ENCODE data around the gene CREB3.

The CREB3 gene

DNA sequence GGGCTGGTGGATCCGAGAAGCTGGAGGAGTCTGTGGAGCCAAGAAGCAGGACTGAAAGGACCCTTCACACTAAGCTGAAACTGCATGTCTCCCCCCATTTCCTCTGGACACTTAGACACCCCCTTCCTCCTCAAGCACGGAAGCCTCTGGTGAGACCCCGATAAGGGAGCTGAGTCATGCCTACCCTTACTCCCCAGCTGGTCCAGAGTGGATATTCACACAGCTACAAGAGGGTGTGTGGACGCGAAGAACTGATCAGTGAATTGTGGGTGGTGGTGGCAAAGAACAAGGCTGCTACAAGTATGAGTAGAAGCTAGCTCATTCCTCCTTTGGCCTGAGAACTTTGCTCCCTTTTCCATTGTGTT lies 4.8 kb upstream of the CREB3 start:
- no peak for DNase-seq (ENCODE audit: low spot score)

DNA sequence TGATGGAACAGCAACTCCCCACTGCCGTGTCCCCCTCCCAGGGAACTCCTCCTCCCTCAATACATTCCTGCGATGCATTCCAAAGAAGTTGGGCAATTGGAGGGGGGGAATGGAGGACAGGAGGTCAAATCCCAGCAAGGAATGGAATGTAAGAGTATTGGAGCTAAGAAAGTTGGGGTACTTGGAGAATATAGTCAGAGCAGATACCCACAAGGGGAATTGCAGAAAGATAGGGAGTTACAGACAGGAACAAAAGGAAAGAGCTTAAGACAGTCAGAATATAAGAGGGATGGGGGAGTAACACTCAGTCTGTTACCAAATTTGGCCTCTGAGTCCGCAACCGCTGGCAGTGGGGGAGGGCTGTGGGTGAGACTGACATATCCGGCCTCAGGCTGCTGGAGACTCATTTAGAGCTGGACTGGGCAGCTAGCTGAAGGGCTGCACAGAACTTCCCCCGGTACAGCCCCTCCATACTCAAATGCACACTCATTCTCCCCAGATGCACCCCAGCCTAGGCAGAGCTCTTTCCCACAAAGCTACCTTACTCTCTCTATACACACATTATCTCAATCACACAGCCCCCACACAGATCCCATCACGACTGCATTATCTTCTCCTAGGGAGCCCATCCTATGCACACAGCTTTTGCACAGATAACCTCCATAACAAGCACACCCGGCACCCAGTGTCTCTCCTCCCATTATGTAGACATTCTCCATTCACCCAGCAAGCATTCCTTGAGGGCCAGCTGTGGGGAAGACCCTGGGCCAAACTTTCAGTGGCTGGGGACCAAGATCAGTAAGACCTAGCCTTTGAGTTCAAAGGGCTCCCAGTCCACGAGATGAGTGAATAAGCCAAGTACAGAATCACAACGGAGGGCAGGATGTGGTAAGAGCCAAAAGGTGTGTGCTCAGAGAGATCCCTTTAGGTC lies 4.2 kb upstream of the CREB3 start:
- peak; percentile 78 for DNase-seq (ENCODE audit: low spot score)

DNA sequence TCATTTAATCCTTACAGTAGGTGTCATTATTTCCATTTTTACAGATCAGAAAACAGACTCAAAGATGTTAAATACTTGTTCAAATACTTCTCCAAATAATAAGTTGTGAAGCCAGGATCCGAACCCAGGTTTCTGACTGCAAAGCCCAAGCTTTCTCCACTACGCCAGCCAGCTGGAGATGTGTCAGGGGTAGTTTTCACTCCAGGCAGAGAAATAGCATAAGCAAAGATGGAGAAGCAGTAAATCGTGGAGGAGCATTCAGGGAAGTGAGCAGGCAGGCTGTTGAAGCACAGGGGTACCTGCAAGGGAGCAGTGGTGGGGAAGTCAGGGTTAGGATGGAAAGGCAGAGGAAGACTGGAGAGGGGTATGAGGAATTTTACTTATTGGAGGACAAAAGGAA lies 3.4 kb upstream of the CREB3 start:
- no peak for DNase-seq (ENCODE audit: low spot score)

DNA sequence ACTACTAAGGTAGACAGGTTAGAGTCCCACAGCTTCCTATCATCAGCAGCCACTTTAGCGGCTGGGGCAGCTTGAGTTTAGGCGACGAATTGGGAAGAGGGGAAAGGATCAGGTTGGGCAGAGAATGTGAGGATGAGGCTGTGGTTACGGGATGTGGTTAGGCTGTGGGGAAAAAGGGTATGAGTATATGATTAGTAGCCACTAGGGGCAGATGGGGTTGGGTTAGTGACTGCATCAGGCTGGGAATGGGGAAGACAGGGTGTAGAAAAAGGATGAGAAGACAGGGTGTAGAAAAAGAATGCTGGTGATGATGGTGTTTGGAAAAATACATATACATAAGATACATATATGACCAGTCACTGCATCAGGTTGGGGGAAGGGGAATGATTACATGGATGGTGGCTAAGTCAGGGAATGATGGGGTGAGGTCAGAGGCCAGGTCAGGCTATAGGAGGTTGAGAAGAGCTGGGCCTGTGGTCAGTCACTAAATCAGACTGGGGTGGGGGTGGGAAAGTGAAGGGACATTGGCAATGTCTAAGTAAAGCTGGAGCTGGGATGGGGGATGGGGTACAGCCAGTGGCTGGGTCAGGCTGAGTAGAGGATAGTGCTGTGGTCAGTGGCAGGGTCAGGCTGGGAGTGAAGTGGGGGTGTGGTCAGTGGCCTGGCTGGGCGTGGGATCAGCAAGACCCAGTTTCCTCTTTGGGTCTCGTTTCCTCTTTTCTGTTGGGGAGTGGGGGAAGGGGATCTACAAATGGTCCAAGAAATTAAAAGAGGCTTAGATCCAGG lies 2.6 kb upstream of the CREB3 start:
- DNase-seq (ENCODE audit: low spot score), result peak; percentile 54

DNA sequence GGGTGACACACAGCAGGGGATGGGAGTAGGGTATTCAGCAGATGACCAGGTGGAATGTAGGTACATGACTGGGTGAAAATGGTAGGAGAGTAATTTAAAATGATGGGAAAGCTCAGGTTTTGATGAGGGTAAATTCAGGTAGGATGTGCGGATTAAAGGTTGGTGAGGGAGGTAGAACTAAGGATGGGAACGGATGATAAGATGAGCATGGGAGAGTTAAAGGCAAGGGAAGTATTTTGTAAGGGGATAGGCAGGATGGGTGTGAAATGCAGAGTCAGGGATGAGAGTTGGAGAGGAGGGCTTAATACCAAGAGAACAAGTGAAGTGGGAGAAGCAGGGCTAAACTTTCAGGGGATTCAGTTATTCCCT lies 2.0 kb upstream of the CREB3 start:
- no peak for DNase-seq (ENCODE audit: low spot score)

DNA sequence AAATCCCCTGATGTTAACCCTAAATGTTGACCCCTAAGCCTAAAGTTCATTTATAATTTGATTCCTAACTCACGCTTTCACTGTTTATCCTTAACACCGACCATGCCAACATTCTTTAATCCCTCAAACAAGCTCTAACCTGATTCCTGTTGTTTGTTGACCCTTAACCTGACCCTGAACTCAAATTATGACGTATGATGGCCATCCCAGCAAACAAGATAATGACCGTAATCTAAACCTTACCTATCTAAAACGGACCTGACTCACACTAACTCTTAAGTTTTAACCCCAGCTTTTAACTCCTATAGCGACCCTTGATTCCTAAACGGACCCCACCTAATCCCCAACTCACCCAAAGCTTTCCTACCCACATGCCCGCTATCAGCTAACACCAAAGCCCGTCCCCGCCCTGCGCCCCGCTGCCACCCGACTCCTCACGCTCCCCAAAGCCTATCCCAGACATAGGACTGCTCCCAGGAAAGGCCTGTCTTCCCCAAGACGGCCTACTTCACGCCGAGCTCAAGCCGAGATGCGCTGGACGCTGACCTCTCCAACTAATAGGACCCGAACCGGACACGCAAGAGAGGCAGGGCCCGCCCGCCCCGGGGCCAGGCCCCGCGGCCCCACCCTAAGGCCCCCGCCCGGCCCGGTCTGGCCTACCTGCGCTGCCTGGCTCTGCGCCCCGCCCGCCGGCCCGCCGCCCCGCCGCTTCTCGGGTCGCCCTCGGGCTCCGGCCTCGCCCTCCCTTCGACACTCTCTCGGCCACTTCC lies 866 bp upstream of the CREB3 start:
- DNase-seq (ENCODE audit: low spot score), result no peak

DNA sequence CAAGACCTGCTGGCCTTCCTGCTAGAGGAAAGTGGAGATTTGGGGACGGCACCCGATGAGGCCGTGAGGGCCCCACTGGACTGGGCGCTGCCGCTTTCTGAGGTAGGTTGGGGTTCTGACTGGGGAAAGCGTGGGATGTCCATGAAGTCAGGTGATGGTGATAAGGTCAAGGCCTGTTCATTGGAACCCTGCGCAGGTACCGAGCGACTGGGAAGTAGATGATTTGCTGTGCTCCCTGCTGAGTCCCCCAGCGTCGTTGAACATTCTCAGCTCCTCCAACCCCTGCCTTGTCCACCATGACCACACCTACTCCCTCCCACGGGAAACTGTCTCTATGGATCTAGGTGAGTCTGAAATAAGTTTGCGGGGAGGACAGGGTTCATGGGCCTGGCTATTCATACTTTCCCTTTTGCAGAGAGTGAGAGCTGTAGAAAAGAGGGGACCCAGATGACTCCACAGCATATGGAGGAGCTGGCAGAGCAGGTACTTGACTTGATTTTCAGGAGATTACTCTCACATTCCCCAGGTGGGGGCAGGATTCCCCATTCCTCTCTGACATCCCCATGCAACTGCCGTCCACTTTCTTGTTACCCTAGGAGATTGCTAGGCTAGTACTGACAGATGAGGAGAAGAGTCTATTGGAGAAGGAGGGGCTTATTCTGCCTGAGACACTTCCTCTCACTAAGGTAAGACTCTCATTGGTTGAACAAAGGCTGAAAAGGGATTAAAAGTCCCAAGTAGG lies 505 bp downstream of the CREB3 start:
- DNase-seq (ENCODE audit: low spot score), result peak; percentile 61

DNA sequence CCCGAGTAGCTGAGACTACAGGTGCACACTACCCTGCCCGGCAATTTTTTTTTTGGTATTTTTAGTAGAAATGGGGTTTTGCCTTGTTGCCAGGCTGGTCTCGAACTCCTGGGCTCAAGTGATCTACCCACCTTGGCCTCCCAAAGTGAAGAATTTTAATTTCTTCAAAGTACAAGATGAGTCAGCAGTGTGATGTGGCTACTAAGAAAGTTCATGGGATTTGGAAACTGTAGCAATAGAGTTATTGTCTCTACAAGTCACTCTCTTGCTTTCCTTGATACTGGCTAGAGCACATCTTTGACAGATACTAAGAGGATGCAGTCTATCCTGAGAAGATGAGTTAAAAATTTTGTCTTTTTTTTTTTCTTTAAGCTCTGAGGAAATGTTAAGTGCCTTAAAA lies 1.6 kb downstream of the CREB3 start:
- DNase-seq (ENCODE audit: low spot score), result no peak

DNA sequence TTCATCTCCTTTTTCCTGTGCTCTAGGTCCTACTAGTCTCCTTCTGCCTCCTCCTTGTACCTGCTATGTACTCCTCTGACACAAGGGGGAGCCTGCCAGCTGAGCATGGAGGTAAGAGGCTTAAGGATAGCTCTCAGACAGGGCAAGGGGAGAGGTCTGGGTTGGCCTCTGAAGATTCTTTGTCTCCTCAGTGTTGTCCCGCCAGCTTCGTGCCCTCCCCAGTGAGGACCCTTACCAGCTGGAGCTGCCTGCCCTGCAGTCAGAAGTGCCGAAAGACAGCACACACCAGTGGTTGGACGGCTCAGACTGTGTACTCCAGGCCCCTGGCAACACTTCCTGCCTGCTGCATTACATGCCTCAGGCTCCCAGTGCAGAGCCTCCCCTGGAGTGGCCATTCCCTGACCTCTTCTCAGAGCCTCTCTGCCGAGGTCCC lies 3.8 kb downstream of the CREB3 start:
- peak; percentile 80 for DNase-seq (ENCODE audit: low spot score)

DNA sequence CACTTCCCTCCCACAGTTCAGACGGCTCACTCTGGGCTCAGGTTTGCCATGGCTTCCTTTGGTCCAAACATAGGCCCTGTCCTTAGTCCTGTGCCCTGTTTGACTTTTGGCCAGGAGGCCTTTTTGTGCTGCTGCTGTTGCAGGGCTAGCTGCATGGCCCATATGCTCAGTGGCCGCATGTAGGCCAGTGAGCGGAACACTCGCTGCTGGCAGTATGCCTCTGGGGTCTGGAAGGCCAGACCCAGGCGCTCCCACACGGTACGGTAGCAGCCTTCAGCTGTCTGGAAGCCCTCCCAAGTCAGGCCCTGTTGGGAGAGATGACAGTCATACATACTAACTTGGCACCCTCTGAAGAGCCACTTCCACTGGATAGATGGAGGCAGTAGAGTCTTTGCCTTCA lies 4.7 kb downstream of the CREB3 start:
- DNase-seq (ENCODE audit: low spot score), result no peak

DNA sequence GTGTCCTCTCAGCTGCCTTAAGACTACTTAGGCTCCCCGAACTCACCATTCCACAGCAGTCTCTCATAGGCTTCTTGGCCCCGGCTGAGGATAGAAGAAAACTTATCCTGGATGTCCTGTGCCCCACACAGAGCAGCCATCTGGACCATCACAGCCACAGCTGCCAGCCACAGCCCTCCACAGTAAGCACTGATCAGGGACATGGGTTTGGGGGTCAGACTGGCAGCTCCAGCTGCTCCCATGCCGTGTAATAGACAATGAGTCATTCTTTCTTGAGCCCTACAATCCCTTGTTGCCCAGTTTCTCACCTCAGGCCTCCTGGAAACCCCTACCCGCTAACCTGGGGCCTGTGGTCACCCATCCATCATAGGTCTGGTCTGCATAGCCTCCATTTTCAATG lies 5.7 kb downstream of the CREB3 start:
- no peak for DNase-seq (ENCODE audit: low spot score)

DNA sequence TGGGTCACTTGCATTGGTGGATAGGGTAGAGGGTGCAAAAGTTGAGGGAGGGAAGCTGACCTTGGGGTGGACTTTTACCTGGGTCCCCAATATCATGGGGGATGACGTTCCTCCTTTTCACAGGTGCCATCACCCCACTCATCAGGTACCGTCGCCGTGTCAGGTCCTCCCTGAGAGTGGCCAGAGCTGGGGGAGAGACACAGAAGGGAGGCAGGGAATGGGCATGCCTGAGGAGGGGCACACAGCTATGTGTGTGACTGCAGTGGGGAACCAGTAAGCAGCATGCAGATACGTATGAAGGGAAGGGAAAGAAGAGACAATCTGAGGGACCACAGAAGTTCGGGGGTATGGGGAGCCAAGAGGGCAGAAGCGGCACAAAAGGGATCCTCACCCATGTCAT lies 6.5 kb downstream of the CREB3 start:
- DNase-seq (ENCODE audit: low spot score), result no peak

DNA sequence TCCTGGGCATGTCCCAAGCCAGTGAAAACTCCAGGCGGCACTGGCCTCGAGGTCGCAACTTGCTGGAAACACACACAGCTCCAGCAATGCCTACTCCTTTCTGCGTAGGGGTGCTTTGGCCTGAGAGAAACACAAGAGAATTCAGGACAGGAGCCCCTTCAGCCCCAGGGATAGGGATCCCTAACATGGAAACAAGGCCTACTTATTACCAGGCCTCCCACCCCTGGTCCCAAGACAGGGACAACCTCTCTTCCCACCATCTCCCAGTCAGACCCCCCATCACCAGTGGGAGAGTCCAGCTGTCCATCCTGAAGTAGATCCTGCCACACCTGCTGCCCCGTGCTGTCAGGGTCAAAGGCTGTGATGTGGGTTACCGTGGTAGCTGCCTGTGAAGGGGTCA lies 7.8 kb downstream of the CREB3 start:
- no peak for DNase-seq (ENCODE audit: low spot score)

DNA sequence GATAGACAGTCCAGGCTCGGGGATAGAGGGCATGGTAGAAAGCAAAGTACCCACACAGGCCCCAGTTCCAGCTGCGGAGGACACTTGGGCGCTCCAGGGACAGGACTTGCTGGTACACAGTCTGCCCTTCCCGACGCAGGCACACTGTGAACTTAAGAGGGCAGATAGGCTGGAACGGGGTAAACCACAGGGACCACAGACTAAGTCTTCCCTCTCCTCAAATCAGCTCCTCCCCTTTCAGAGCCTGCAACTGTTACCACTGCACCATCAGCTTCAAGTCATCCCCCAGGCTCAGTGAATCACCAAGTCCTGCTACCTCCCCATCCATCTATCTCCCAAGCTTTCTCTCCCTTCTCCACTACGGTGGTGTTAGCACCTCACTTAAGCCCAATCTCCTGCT lies 9.3 kb downstream of the CREB3 start:
- DNase-seq (ENCODE audit: low spot score), result no peak

DNA sequence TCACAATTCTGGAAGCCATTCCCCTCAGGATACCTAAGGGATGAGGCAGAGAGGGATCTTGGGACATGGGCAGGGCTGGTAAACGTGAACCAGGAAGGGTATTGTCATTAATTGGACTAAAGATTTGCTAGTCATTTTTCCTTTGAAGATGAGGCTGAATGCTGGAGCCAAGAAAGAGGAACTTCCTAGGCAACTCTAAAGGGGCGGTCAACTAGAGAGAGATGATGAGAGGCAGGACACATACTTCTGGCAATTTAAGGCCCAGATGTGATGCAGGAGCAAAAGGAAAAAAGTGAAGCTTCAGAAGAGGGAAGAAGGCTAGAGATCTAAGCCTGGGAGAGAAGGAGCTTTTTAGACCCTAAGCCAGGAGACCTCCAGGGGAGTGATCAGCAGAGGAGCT lies 11.0 kb downstream of the CREB3 start:
- DNase-seq (ENCODE audit: low spot score), result no peak

DNA sequence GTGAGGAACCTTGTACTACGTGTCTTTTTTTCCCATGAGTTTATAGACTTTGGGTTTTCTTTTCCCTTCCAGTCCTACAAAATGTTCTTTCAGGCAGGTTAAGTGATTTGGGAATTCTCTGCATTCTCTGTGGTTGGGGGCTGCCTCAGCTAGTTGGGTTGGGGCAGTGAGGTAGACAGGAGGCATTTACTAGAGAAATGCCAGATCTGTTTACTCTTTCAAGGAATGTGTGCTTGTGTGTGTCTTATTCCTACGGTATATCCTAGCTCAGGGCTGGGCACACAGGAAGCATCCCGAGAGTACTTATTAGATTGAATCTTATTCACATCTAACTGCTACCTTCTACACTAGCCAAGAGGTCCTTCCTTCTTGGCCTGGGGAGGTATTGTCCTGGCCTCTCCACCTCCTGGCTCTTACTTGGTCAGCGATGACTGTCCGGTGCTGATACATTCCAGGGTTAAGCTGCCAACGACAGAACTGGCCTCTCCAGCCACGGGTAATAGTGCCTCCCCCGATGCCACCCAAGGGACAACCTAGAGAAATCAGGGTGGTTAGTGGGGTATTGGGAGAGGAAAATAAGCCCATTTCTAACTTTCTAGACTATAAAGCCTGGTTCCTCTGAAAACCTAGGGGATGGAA lies 11.5 kb downstream of the CREB3 start:
- no peak for DNase-seq (ENCODE audit: low spot score)

DNA sequence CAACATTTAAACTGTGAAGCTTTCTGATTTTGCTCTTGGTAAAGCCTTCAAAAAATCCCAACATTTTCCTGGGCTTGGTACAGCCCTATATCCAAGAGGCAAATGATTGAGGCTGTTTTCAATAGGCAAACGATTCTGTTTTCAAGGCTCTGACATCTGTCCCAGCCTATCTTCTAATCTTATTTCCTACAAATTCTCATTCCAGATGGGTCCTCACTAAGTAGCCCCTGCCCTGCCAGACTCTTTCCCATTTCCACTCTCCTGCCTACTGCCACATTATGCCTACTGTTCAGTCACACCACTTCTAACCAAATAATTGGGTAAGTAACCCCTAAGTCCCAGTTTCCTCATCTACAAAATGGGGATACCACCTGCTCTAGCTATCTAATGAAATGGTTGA lies 13.1 kb downstream of the CREB3 start:
- no peak for DNase-seq (ENCODE audit: low spot score)

DNA sequence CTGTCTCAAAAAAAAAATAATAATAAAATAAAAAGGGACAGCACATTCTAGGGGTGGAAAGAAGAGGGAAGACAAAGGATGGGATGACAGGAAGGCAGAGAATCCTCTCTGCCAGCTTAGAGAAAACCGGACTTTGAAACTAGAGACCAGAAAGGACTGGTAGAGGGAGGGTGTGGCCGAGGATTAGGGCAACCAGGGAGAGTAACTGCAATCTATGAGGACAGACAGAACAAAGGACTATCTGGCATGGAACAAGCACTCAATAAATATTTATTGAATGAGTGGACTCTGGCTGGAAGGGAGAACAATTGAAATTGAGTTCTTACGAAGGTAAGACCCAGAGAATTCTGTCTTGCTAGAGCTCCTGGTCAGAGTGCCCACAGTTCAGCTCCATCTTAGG lies 14.1 kb downstream of the CREB3 start:
- DNase-seq (ENCODE audit: low spot score), result no peak

DNA sequence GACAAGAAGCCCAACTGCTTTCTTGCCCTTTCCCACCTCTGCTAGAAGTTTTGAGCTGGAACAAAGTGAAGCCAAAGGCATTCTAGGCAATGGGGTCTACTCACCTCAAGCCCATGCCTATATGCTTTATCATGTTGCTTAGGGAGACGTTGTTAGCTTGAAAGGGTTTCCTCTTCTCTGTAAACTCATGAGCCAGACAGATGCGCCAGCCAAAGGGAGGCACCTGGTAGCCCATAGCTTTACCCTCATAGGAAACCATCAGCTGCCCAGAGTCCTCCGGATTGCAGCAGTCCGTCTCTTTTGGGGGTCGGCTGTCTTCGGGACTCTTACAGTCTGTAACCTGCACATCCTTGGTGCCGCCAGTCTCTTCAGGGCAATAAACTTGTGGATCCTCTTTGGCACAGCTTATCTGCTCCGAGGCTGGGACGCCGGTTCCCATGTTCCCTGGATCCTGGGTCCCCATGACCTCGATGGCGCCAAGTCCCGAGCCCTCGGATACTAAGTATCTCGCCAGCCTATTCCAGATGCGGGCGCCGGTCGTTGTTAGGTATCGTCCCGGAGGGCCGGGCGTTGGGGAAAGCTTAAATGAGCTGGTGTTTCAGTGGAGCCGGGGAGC lies 15.9 kb downstream of the CREB3 start:
- peak; percentile 55 for DNase-seq (ENCODE audit: low spot score)

DNA sequence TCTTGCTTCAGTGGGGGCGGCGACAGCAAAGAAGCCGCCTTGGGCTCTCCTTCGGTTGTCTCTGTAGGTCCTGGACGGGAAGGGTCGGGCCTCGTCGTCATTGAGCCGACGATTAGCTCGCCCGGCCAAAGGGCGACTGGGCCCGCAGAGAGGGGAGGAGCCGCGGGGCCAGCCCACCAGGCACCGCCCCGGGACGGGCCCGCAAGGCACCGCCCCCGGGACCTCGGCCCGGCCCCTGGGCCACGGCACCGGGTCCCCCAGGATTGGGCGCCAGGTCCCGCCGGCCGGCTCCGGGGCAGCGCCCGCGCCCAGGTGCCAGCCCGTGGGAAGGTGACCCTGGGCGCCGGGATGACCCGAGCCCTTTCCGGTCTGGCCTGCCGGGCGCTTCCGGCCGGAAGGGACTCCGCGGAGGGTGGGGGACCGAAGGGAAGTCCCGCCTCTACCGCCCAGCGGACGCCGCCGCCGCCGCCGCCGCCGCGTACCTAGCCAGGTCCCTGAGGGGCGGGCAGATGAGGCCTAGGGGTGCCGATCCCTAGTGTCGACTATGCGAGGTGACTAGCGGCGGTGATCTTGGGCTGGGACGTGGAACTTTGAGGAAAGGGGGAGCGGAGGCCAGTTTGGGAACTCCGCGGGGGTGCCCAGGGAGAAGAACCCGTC lies 16.5 kb downstream of the CREB3 start, which contains the start of the genes GBA2 and RGP1:
Gene GBA2, minus strand, starts transcription at position 371 of the 657 bp plus-strand sequence. CDS start 524 bp downstream, outside the sequence.
Gene RGP1, plus strand, starts transcription at position 430 of the 657 bp plus-strand sequence. CDS start 469 bp downstream, outside the sequence.
- peak; percentile 88 for DNase-seq (ENCODE audit: low spot score)

Data from ecto neural progenitor cell (in vitro differentiated cells).